Mesendoderm (in vitro differentiated cells): ENCODE results near the gene MRPL28.
"Not testable (repeated sequence)": the region's sequence is repeated elsewhere in the genome, so short reads cannot be mapped to it uniquely, and the experiment has no call there.

Experiments used
- DNase-seq: peaks from one replicate; pipeline ENCODE4 v3.0.0; 2013
- H2AK5ac ChIP-seq: 2 replicates; pipeline ENCODE4 v1.6.1; 2013; ENCODE audit warnings: low read length, inconsistent platforms
- H2BK120ac ChIP-seq: 2 replicates; pipeline ENCODE4 v1.6.1; 2013; ENCODE audit warnings: low read depth, mild to moderate bottlenecking, low read length, moderate library complexity, mixed read lengths
- H2BK15ac ChIP-seq: replicated peaks from 2 replicates; pipeline ENCODE4 v1.6.1; 2013; ENCODE audit warnings: low read depth, mild to moderate bottlenecking, moderate library complexity
- H2BK5ac ChIP-seq: 2 replicates; pipeline ENCODE4 v1.6.1; 2013; ENCODE audit warnings: low read length, inconsistent platforms
- H3K18ac ChIP-seq: 2 replicates; pipeline ENCODE4 v1.6.1; 2013; ENCODE audit warnings: mild to moderate bottlenecking, low read length, mixed read lengths
- H3K23ac ChIP-seq: one replicate; pipeline ENCODE4 v1.6.1; 2013; ENCODE audit warnings: low read length
- H3K27ac ChIP-seq: 2 replicates; pipeline ENCODE4 v1.5.1; 2013; ENCODE audit warnings: low read depth, mild to moderate bottlenecking, inconsistent platforms, low read length, moderate library complexity
- H3K27me3 ChIP-seq: 2 replicates; pipeline ENCODE4 v1.6.1; 2013; ENCODE audit warnings: low read length, control low read depth, mild to moderate bottlenecking, inconsistent platforms; ENCODE audit not compliant: insufficient read depth, poor library complexity
- H3K36me3 ChIP-seq: 2 replicates; pipeline ENCODE4 v1.6.1; 2013; ENCODE audit warnings: low read length, inconsistent platforms; ENCODE audit not compliant: control insufficient read depth, insufficient read depth
- H3K4ac ChIP-seq: one replicate; pipeline ENCODE4 v1.6.1; 2013; ENCODE audit warnings: low read depth, mild to moderate bottlenecking, low read length, moderate library complexity
- H3K4me1 ChIP-seq: 2 replicates; pipeline ENCODE4 v1.6.1; 2013; ENCODE audit warnings: low read depth, low read length, inconsistent platforms; ENCODE audit not compliant: control insufficient read depth
- H3K4me2 ChIP-seq: 2 replicates; pipeline ENCODE4 v1.6.1; 2013; ENCODE audit warnings: low read length
- H3K4me3 ChIP-seq: 2 replicates; pipeline ENCODE4 v1.5.1; 2013; ENCODE audit warnings: mild to moderate bottlenecking, low read length
- H3K56ac ChIP-seq: one replicate; pipeline ENCODE4 v1.6.1; 2013; ENCODE audit warnings: low read length
- H3K79me1 ChIP-seq: 2 replicates; pipeline ENCODE4 v1.6.1; 2013; ENCODE audit warnings: low read length, inconsistent platforms
- H3K79me2 ChIP-seq: 2 replicates; pipeline ENCODE4 v1.6.1; 2013; ENCODE audit warnings: mild to moderate bottlenecking, low read length; ENCODE audit not compliant: control insufficient read depth, insufficient read depth
- H3K9ac ChIP-seq: 2 replicates; pipeline ENCODE4 v1.6.1; 2013; ENCODE audit warnings: low read length, inconsistent platforms
- H4K5ac ChIP-seq: one replicate; pipeline ENCODE4 v1.6.1; 2013; ENCODE audit warnings: low read length
- H4K8ac ChIP-seq: one replicate; pipeline ENCODE4 v1.6.1; 2013; ENCODE audit warnings: low read depth, mild to moderate bottlenecking, control low read depth, low read length, moderate library complexity
- WGBS: extraction: QIAGEN DNeasy Blood & Tissue Kit; methylation state at CpG from one replicate; pipeline ENCODE4 v1.1.7; 2013; ENCODE audit warnings: low lambda C conversion rate, missing lambda C conversion rate; ENCODE audit not compliant: insufficient coverage; ENCODE audit errors: extremely low coverage; 5-methylcytosine and 5-hydroxymethylcytosine counted together

The MRPL28 gene

DNA sequence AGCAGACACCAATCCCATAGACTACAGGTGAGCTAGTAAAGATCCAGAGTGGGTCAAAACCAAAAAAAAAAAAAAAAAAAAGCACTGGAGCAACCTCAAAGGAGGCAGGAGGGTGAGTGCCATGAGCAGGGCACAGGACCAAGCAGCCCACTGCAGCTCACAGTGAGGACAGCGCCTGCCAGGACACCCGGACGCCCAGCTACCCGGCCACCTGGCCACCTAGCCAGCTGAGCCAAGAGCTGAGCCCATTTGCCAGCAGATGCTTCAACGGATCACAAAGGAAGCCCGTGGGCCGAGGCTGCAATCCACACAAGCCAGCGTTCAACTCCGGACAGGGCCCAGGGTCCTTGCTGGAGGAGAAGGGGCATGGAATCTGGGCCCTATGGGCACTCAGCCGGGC lies 32.9 kb downstream of the MRPL28 start:
- Histone ChIP-seq H4K8ac (no peak overlapping the region), H2BK15ac (no peak overlapping the region), H3K79me1 (peaks cover 24% of the 10 kb centered on the region), H3K4me3 (no peak overlapping the region), H3K79me2 (peaks cover 70% of the 10 kb centered on the region), H3K4me1 (no peaks in the 10 kb centered on the region), H3K4ac (no peak overlapping the region), H4K5ac (no peak overlapping the region), H3K56ac (no peak overlapping the region), H3K4me2 (no peak overlapping the region), H3K18ac (no peak overlapping the region), H3K9ac (no peak overlapping the region), H2AK5ac (no peak overlapping the region), H3K23ac (no peak overlapping the region), H3K36me3 (no peaks in the 10 kb centered on the region), H3K27me3 (no peaks in the 10 kb centered on the region), H2BK120ac (no peak overlapping the region), H3K27ac (no peak overlapping the region), H2BK5ac (no peak overlapping the region)
- WGBS = no CpG with 5 or more reads among the region's 10 CpGs
- DNase-seq = no peak

DNA sequence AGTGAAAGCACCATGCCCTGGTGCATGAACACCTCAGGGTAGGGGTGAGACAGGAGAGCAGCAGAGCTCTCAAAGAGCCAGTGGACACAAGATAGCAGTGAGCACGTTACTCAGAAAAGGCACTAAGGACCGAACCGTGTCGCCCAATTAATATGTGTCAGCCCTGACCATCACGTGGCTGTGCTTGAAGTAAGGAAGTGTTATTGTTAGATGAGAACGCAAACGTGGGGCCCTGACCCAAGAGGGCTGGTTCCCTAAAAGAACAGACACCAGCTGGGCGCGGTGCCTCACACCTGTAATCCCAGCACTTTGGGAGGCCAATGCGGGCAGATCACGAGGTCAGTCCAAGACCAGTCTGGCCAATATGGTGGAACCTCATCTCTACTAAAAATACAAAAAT lies 34.1 kb downstream of the MRPL28 start:
- Histone ChIP-seq H4K8ac (no peak overlapping the region), H3K9ac (no peak overlapping the region), H3K56ac (no peak overlapping the region), H3K79me1 (peaks cover 27% of the 10 kb centered on the region), H3K27me3 (no peaks in the 10 kb centered on the region), H3K18ac (no peak overlapping the region), H2BK120ac (no peak overlapping the region), H3K23ac (no peak overlapping the region), H2BK5ac (no peak overlapping the region), H3K4me3 (no peak overlapping the region), H3K4ac (no peak overlapping the region), H3K27ac (no peak overlapping the region), H3K36me3 (no peaks in the 10 kb centered on the region), H3K79me2 (peaks cover 69% of the 10 kb centered on the region), H4K5ac (no peak overlapping the region), H2AK5ac (no peak overlapping the region), H3K4me1 (peaks cover 2% of the 10 kb centered on the region), H2BK15ac (no peak overlapping the region), H3K4me2 (no peak overlapping the region)
- DNase-seq = no peak
- no CpG with 5 or more reads among the region's 11 CpGs for WGBS

DNA sequence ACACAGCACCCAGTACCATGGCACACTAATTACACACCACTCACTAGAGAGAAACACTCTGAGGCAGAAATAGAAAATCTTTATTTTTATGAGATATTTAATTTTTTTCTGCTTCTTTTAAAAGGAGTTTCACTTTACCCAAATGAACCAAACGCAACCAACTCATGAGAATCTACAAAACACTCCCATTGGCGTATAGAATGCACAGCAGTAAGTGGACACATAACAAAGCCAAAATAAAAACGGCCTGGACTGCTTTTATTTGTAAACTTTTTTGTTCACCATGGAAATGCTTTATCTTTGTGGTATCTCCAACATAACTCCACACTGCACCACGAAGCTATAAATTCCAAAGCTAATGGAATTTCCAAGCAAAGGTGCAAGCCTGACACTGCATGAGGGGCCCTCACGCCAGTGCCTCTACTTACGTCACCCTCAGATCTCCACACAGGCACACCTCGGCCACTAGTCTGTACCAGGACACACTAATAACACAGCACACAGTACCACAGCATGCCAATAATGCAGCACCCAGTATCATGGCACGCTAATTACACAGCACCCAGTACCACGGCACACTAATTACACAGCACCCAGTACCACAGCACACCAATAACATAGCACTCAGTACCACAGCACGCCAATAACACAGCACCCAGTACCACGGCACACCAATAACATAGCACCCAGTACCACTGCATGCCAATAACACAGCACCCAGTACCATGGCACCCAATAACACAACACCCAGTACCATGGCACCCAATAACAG lies 35.3 kb downstream of the MRPL28 start:
- H3K4me1 ChIP-seq, H4K5ac ChIP-seq, H3K4me2 ChIP-seq, H2BK5ac ChIP-seq, H2AK5ac ChIP-seq, H2BK120ac ChIP-seq, H2BK15ac ChIP-seq, H3K23ac ChIP-seq, H3K18ac ChIP-seq, H3K27me3 ChIP-seq, H3K27ac ChIP-seq, H3K56ac ChIP-seq, H3K9ac ChIP-seq, H4K8ac ChIP-seq, H3K4me3 ChIP-seq, DNase-seq, H3K36me3 ChIP-seq, H3K4ac ChIP-seq: not testable (repeated sequence)
- Histone ChIP-seq H3K79me1 (peaks cover 31% of the 10 kb centered on the region), H3K79me2 (peaks cover 67% of the 10 kb centered on the region)
- WGBS = no CpG with 5 or more reads among the region's 11 CpGs

DNA sequence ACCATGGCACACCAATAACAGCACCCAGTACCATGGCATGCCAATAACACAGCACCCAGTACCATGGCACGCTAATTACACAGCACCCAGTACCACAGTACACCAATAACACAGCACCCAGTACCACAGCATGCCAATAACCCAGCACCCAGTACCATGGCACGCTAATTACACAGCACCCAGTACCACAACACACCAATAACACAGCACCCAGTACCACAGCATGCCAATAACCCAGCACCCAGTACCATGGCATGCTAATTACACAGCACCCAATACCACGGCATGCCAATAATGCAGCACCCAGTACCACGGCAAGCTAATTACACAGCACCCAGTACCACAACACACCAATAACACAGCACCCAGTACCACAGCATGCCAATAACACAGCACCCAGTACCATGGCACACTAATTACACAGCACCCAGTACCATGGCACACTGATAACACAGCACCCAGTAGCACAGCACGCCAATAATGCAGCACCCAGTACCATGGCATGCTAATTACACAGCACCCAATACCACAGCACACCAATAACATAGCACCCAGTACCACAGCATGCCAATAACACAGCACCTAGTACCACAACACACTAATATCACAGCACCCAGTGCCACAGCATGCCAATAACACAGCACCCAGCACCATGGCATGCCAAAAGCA lies 36.0 kb downstream of the MRPL28 start:
- H3K56ac ChIP-seq, H3K27me3 ChIP-seq, H2BK5ac ChIP-seq, H3K4ac ChIP-seq, H2BK120ac ChIP-seq, H3K4me3 ChIP-seq, H3K36me3 ChIP-seq, H3K23ac ChIP-seq, H2AK5ac ChIP-seq, H3K27ac ChIP-seq, DNase-seq, H3K4me1 ChIP-seq, H4K8ac ChIP-seq, H4K5ac ChIP-seq, H3K4me2 ChIP-seq, H3K18ac ChIP-seq, H3K9ac ChIP-seq, H2BK15ac ChIP-seq: not testable (repeated sequence)
- Histone ChIP-seq H3K79me2 (peaks cover 61% of the 10 kb centered on the region), H3K79me1 (peaks cover 28% of the 10 kb centered on the region)
- WGBS = no CpG with 5 or more reads among the region's 5 CpGs

DNA sequence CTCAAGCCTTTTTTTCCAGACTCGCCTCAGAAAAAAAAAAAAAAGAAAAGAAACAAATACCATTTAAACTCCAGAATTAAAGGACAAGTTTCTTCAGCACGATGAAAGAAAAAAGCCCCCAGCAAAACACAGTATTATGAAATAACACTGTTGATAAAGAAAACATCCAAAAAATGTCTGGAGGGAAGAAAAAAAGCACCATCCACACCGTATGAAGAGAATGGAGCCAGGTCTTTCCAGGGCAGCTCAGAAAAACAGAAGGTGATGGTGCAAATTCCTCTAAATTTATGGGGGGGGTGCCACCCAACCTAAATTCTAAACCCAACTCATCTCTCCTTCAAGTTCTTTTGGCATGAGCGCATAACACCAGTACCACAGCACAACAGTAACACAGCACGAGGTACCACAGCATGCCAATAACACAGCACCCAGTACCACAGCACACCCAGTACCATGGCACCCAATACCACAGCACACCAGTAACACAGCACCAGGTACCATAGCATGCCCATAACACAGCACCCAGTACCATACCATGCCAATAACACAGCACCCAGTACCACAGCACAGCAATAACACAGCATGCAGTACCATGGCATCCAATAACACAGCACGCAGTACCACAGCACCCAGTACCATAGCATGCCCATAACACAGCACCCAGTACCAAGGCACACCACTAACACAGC lies 36.8 kb downstream of the MRPL28 start:
- Histone ChIP-seq H3K27ac (no peak overlapping the region), H3K4me2 (no peak overlapping the region), H3K23ac (no peak overlapping the region), H3K18ac (no peak overlapping the region), H3K4me3 (no peak overlapping the region), H3K27me3 (no peaks in the 10 kb centered on the region), H3K4ac (no peak overlapping the region), H2AK5ac (no peak overlapping the region), H2BK15ac (no peak overlapping the region), H3K36me3 (no peaks in the 10 kb centered on the region), H3K56ac (no peak overlapping the region), H4K8ac (no peak overlapping the region), H4K5ac (no peak overlapping the region), H2BK120ac (no peak overlapping the region), H3K79me1 (peaks cover 28% of the 10 kb centered on the region), H2BK5ac (no peak overlapping the region), H3K4me1 (peaks cover 2% of the 10 kb centered on the region), H3K79me2 (peaks cover 60% of the 10 kb centered on the region), H3K9ac (no peak overlapping the region)
- no peak for DNase-seq
- WGBS = no CpG with 5 or more reads among the region's 6 CpGs
